GM12864 (cell line): Measurements from ENCODE around the gene AFF2.
A peak's percentile ranks its signal among the peaks of the same experiment; 100 is the strongest.

ENCODE experiments used
- DNase-seq: peaks from one replicate; pipeline ENCODE4 v3.0.0-alpha.2; 2011; ENCODE audit warnings: low read depth
- H3K4me3 ChIP-seq: 2 replicates; pipeline ENCODE4 v1.5.1; 2011; ENCODE audit warnings: mild to moderate bottlenecking, low read depth, low read length, control low read depth
- CTCF ChIP-seq: IDR thresholded peaks from 2 replicates; pipeline ENCODE4 v1.5.1; 2011; ENCODE audit warnings: low read depth, mild to moderate bottlenecking, moderate library complexity, low read length, control low read depth, inconsistent platforms; ENCODE audit errors: missing control alignments

Gene AFF2

DNA sequence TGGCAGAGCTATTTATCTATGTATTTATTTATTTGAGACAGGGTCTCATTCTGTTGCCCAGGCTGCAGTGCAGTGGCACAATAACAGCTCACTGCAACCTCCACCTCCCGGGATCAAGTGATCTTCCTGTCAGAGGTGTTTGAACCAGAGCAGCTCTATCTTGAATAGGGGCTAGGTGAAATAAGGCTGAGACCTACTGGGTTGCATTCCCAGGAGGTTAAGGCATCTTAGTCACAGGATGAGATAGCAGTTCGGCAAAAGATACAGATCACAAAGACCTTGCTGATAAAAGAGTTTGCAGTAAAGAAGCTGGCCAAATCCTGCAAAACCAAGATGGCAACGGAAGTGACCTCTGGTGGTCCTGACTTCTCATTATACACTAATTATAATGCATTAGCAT, 501.9 kb downstream of the AFF2 start:
- no peak for TF ChIP-seq CTCF
- H3K4me3 ChIP-seq = no peak overlapping the region
- DNase-seq = no peak

DNA sequence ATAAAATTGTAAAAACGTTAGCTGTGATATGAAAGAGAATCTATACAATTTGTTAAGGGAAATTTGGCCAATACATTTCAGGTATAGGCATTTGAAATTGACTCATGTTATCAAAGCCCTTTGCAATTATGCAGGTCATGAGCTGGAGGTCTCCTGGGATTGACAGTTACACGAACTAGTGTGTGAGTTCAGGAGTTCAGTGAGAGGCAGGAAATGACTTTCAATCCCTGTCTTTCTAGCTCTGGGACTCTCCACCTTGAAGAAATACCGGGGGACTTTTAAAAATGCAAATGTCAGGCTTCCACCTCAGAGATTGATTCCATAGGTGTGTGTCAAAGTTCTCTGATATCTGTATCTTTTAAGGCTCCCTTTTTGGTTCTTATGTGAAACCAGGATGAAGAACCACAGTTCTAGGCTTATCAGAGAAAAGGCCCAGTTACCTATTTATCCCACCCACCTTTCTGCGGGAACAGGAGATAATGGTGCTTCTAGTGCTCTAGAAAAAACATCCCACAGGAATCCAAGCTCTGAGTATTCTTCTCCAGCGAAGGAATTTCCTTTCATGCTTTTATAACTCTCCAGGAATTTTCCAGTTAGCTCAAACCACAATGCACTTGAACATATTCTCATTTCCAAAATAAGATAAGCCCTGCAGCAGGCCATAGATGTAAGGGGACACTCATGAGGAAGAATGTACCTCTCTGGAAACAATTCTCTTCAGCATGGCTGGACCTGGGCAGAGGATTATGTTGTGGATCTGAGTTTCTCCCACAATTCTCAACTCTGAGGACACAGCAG, 503.6 kb downstream of the AFF2 start:
- no peak for TF ChIP-seq CTCF
- H3K4me3 ChIP-seq = no peak overlapping the region
- DNase-seq = no peak

DNA sequence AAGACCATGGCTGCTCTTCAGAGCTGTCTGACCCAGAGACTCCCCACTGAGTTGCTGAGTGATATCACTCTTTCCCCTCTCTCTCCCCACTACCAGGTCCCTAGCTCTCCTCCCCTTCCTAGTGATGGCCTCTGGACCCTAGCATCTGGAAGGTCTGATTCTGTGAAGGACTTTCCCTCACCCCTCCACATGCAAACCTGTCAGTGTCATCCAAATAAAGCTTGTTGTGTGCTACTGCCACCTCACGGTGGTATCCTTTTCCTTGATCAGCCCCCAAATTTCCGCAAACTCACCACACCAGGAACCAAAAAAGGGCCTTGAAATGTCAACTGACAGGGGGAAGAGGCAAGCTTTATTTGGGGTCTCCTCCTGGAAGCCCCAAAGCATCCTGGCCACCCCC, 504.5 kb downstream of the AFF2 start:
- no peak overlapping the region for H3K4me3 ChIP-seq
- DNase-seq = no peak
- TF ChIP-seq CTCF = peak; percentile 26

- no peak overlapping the region for H3K4me3 ChIP-seq
- DNase-seq = no peak
- TF ChIP-seq CTCF = no peak
Measured at GRCh38 chrX:149006235-149006634, 505.8 kb downstream of the AFF2 start.

DNA sequence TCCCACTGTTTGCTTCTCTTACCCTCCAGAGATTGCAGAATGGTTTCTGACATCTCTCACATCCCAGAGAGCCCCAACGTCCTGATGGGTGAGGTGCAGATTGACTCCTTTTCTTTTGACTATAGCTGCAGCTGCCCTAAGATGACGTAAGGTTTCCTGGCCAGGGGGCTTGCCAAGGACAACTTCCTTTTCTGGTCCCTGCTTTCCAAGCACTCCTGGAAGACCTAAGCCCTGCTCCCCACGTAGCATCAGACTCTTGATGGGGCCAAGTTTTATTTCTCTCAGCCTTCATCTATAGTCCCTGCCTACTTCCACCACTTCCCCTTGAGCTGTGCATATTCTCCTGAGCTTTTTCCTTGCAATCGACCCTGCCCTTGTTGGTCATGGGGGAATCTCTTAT, 507.0 kb downstream of the AFF2 start:
- no peak for TF ChIP-seq CTCF
- H3K4me3 ChIP-seq = no peak overlapping the region
- no peak for DNase-seq

- no peak for DNase-seq
- no peak for TF ChIP-seq CTCF
- H3K4me3 ChIP-seq = no peak overlapping the region
Measured at GRCh38 chrX:149010013-149010852, 509.8 kb downstream of the AFF2 start.
